Esophagus muscularis mucosa (tissue), 4 donors: ENCODE measurements around the gene USH1G. TPM values are rescaled to one million over a fixed set of nuclear protein-coding genes. Genes with fewer than 3 reads are reported as not detected.

Source experiments
- DNase-seq: peaks from one replicate; pipeline ENCODE4 v3.0.0-alpha.2; 2017; ENCODE audit errors: extremely low spot score
- H3K27ac ChIP-seq, 4 donors: fragments of 200-600 bp; sonication (generic); replicated peaks in 1 of 4; 1 replicate in 3 of 4; 2 replicates in 1 of 4; pipeline ENCODE4 v1.5.1; 2016 to 2019; ENCODE audit warnings: mild to moderate bottlenecking in 1 of 4
- H3K27me3 ChIP-seq, 4 donors: fragments of 200-600 bp; sonication (generic); one replicate each; pipeline versions ENCODE4 v1.5.1 to v1.6.0; 2016 to 2019
- H3K36me3 ChIP-seq, 4 donors: fragments of 200-600 bp; sonication (generic); one replicate each; pipeline ENCODE4 v1.5.1; 2016 to 2019
- H3K4me1 ChIP-seq, 4 donors: fragments of 200-600 bp; sonication (generic); one replicate each; pipeline ENCODE4 v1.5.1; 2016 to 2019
- H3K4me3 ChIP-seq, 4 donors: fragments of 200-600 bp; sonication (generic); 1 replicate in 2 of 4; 2 replicates in 2 of 4; pipeline ENCODE4 v1.5.1; 2016 to 2019; ENCODE audit warnings: mild to moderate bottlenecking in 4 of 4, moderate library complexity in 1 of 4
- H3K9me3 ChIP-seq, 4 donors: fragments of 200-600 bp; sonication (generic); 1 replicate in 3 of 4; 2 replicates in 1 of 4; pipeline ENCODE4 v1.5.1; 2016 to 2019
- EP300 ChIP-seq: sonication (generic); formaldehyde crosslinking; IDR thresholded peaks from one replicate; pipeline ENCODE4 v1.6.1; 2017; ENCODE audit warnings: antibody characterized with exemption
- POLR2A ChIP-seq: fragments of 450-650 bp; IDR thresholded peaks from one replicate; pipeline ENCODE4 v1.6.1; 2017; ENCODE audit warnings: antibody characterized with exemption, moderate library complexity, mild to moderate bottlenecking, low read depth
- POLR2AphosphoS5 ChIP-seq, 2 donors: sonication (generic); formaldehyde crosslinking; IDR thresholded peaks; one replicate each; pipeline ENCODE4 v1.6.1; 2017; ENCODE audit warnings: antibody characterized with exemption in 2 of 2
- WGBS: methylation state at CpG from one replicate; pipeline ENCODE4 v1.1.5; 2018; 5-methylcytosine and 5-hydroxymethylcytosine counted together
- intact Hi-C: fragments of 100-400 bp; cut with DNase I; formaldehyde crosslinking; loops from one replicate; pipeline ENCODE4 v1.15.1; 2023
- total RNA-seq, 4 donors: library from RNA; depleted of rRNA; stranded (reverse); fragments of >200 nt; gene quantifications; one replicate each; pipeline versions ENCODE4 v1.1.0 to v1.2.1, GENCODE V29; 2016
- TF ChIP-seq, protein P1 (sequence below), 3 experiments: fragments of 200-600 bp in 2 of 3; fragments of 450-650 bp in 1 of 3; sonication (generic) in 2 of 3; IDR thresholded peaks; one replicate each; pipeline ENCODE4 v1.5.1; 2017 to 2019; ENCODE audit warnings: antibody characterized with exemption in 3 of 3, mild to moderate bottlenecking in 2 of 3, moderate library complexity in 1 of 3

Gene USH1G
- total RNA-seq, 4 donors from 2014 or later: 0.39 TPM; not detected in 3

DNA sequence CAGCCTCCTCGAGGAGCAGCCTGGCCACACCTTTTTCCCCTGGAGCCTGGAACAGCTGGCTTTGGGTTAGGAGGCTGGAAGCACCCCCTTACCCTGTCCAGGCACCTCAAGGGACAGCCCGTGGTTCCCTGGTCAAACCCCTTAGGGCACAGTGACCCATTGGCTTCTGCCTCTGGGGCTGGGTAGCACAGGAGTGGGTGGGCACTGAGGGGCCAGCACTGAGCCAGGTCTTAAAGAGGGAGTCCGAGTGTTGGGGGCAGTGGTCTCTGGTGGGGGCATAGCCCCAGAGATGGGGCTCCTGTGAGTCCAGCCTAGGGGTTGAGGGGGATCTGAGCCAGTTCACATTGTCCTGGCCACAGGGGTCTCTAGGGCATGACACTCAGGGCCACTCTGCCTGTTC lies 28.0 kb upstream of the USH1G start:
- 67% methylated on average over 1 of the region's 3 CpGs for WGBS
- Histone ChIP-seq H3K9me3 (no peaks in the 10 kb centered on the region), H3K4me3 (no peak overlapping the region), H3K36me3 (peaks cover 0 to 25% (median 19%) of the 10 kb centered on the region in 4 donors), H3K27ac (no peak overlapping the region), H3K4me1 (no peaks in the 10 kb centered on the region), H3K27me3 (peaks cover 0 to 58% (median 3%) of the 10 kb centered on the region in 4 donors)
- no peak for TF ChIP-seq EP300
- TF ChIP-seq, protein P1, sequence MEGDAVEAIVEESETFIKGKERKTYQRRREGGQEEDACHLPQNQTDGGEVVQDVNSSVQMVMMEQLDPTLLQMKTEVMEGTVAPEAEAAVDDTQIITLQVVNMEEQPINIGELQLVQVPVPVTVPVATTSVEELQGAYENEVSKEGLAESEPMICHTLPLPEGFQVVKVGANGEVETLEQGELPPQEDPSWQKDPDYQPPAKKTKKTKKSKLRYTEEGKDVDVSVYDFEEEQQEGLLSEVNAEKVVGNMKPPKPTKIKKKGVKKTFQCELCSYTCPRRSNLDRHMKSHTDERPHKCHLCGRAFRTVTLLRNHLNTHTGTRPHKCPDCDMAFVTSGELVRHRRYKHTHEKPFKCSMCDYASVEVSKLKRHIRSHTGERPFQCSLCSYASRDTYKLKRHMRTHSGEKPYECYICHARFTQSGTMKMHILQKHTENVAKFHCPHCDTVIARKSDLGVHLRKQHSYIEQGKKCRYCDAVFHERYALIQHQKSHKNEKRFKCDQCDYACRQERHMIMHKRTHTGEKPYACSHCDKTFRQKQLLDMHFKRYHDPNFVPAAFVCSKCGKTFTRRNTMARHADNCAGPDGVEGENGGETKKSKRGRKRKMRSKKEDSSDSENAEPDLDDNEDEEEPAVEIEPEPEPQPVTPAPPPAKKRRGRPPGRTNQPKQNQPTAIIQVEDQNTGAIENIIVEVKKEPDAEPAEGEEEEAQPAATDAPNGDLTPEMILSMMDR (IDR thresholded peaks at IDR 0.05): no peak
- TF ChIP-seq POLR2AphosphoS5 (IDR thresholded peaks at IDR 0.05): no peak
- TF ChIP-seq POLR2A: no peak
- intact Hi-C loops: loop anchor here (10.0 kb wide), 1 partner anchor 156 kb away; no protein-coding TSS in a partner anchor
- DNase-seq: no peak

DNA sequence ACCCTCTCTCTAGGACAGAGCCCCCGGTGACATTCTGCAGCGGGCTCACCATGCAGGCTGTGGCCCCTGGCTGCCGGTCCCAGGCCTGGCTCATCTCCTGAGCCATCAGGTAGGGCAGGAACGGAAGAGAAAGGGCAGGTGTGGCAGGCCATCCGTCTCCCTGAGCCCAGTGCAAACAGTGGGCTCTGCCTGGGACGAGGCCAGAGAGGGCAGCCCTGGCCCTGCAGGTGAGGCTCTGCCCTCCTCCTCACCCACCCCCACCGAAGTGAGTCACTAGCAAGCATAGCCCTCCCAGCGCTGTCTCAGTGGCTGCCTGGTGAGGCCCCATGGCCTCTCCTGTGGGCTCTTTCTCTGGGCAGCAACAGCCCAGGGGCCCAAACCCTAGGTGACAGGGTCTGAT lies 27.2 kb upstream of the USH1G start:
- intact Hi-C loops: loop anchor here (10.0 kb wide), 1 partner anchor 155 kb away; no protein-coding TSS in a partner anchor
- no peak for DNase-seq
- Histone ChIP-seq H3K4me1 (no peaks in the 10 kb centered on the region), H3K4me3 (no peak overlapping the region), H3K9me3 (no peaks in the 10 kb centered on the region), H3K36me3 (peaks cover 0 to 22% (median 15%) of the 10 kb centered on the region in 4 donors), H3K27ac (no peak overlapping the region), H3K27me3 (peaks cover 0 to 63% (median 3%) of the 10 kb centered on the region in 4 donors)
- TF ChIP-seq POLR2AphosphoS5 (IDR thresholded peaks at IDR 0.05): no peak
- no peak for TF ChIP-seq EP300
- TF ChIP-seq, protein P1 (IDR thresholded peaks at IDR 0.05): no peak
- no peak for TF ChIP-seq POLR2A
- WGBS: 38% methylated on average over 2 of the region's 8 CpGs

DNA sequence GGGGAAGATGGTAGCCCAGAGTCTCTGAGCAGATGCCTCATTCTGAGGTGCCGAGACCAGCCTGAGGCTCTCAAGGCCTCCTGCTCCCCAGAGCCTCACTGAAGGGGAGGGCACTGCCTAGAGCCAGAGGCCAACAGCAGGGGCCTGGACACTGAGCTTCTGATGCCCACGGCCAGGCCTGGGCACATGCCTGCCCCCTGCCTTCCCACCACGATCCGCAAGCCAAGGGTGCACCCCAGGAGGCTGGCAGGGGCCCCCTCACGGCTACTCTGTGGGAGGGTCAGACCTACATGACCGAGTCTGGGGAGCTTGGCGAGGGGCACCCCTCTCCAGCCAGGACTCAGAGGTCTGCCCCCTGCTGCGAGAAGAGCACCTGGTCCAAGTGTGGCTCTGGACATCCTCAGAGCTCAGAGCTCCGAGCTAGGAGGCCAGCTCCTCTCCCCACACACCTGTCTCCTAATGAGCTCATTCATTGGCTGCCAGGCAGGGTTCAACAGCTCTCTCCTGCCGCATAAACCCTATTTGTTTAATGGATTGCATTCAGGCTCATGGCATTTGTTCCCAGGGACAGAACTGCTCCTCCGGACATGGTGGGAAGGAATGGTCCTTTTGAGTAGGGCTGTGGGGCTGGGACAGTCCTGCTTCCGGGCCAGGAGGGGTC lies 26.5 kb upstream of the USH1G start:
- TF ChIP-seq POLR2AphosphoS5 (IDR thresholded peaks at IDR 0.05): no peak
- no peak for TF ChIP-seq POLR2A
- TF ChIP-seq EP300: no peak
- TF ChIP-seq, protein P1 (IDR thresholded peaks at IDR 0.05): no peak
- Histone ChIP-seq H3K27ac (no peak overlapping the region), H3K36me3 (peaks cover 0 to 19% (median 12%) of the 10 kb centered on the region in 4 donors), H3K4me3 (no peak overlapping the region), H3K9me3 (no peaks in the 10 kb centered on the region), H3K4me1 (no peaks in the 10 kb centered on the region), H3K27me3 (peaks cover 0 to 63% (median 3%) of the 10 kb centered on the region in 4 donors)
- WGBS: 41% methylated on average over 5 of the region's 12 CpGs
- DNase-seq: no peak
- intact Hi-C loops: loop anchor here (10.0 kb wide), 1 partner anchor 155 kb away; no protein-coding TSS in a partner anchor

DNA sequence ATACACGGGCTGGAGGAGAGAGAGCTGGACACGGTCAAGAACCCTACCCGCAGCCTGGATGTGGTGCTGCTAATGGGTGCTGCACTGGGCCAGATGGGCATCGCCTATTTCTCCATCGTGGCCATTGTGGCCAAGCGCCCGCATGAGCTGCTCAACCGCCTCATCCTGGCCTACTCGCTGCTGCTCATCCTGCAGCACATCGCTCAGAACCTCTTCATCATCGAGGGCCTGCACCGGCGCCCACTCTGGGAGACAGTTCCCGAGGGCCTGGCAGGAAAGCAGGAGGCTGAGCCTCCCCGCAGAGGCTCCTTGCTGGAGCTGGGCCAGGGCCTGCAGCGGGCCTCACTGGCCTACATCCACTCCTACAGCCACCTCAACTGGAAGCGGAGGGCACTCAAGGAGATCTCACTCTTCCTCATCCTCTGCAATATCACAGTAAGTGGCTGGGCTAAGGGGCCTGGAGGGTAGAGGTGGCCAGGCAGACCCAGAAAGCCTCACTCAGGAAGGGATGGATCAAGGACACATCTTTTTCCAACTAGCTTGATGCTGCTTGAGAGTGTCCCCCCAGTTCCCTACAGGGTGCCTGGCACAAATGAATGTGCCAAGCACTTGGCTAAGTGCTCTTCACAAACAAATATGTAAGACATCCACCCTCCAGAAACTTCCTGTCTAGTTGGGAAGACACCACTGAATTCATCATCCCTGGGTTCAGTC lies 24.1 kb upstream of the USH1G start:
- WGBS: 94% methylated on average over 13 of the region's 17 CpGs
- no peak overlapping the region for H3K27ac ChIP-seq
- H3K27me3 ChIP-seq: peaks cover 0 to 78% (median 3%) of the 10 kb centered on the region in 4 donors
- DNase-seq: no peak
- H3K4me1 ChIP-seq: no peaks in the 10 kb centered on the region
- H3K4me3 ChIP-seq: no peak overlapping the region
- no peaks in the 10 kb centered on the region for H3K9me3 ChIP-seq
- TF ChIP-seq POLR2AphosphoS5 (IDR thresholded peaks at IDR 0.05) (no peak), POLR2A (no peak), EP300 (no peak)
- TF ChIP-seq, protein P1 (IDR thresholded peaks at IDR 0.05): no peak
- intact Hi-C loops: no loop called here
- H3K36me3 ChIP-seq: peaks cover 0 to 10% (median 4%) of the 10 kb centered on the region in 4 donors
